ENCODE results near the gene ALPG.

Gene ALPG

GRCh38 chr2:232418056-232418455, 11.4 kb downstream of the ALPG start:
- TF ChIP-seq CTCF (IDR thresholded peaks at IDR 0.05): no peak
- no peak overlapping the region for H3K4me3 ChIP-seq
- no peak overlapping the region for H3K27ac ChIP-seq
- DNase-seq (ENCODE audit: low spot score): no peak

GRCh38 chr2:232418466-232419244, 12.0 kb downstream of the ALPG start:
- no peak for DNase-seq (ENCODE audit: low spot score)
- TF ChIP-seq CTCF (IDR thresholded peaks at IDR 0.05): no peak

GRCh38 chr2:232419245-232420072, 12.8 kb downstream of the ALPG start:
- DNase-seq (ENCODE audit: low spot score): no peak
- Histone ChIP-seq H3K4me3 (peak overlapping the region; percentile 65), H3K27ac (no peak overlapping the region)
- no peak for TF ChIP-seq CTCF (IDR thresholded peaks at IDR 0.05)

More at GRCh38 chr2:232418466-232419244, 12.0 kb downstream of the ALPG start:
- Histone ChIP-seq H3K4me3 (peak overlapping the region; percentile 65), H3K27ac (no peak overlapping the region)

GRCh38 chr2:232420073-232420454, 13.4 kb downstream of the ALPG start:
- no peak for TF ChIP-seq CTCF (IDR thresholded peaks at IDR 0.05)
- Histone ChIP-seq H3K4me3 (peak overlapping the region; percentile 41), H3K27ac (no peak overlapping the region)
- DNase-seq (ENCODE audit: low spot score): no peak

GRCh38 chr2:232420463-232421188, 14.0 kb downstream of the ALPG start:
- H3K27ac ChIP-seq: no peak overlapping the region
- no peak for DNase-seq (ENCODE audit: low spot score)
- H3K4me3 ChIP-seq: peak overlapping the region; percentile 41
- TF ChIP-seq CTCF (IDR thresholded peaks at IDR 0.05): no peak

GRCh38 chr2:232421189-232421785, 14.6 kb downstream of the ALPG start:
- no peak for TF ChIP-seq CTCF (IDR thresholded peaks at IDR 0.05)
- DNase-seq (ENCODE audit: low spot score): no peak
- Histone ChIP-seq H3K27ac (no peak overlapping the region), H3K4me3 (peak overlapping the region; percentile 41)
